Astrocyte (in vitro differentiated cells and primary cell): Measurements from ENCODE around the gene CEP104. TPM values are rescaled to one million over a fixed set of nuclear protein-coding genes. Genes with fewer than 3 reads are reported as not detected.

Experiments used
- DNase-seq: peaks from one replicate; pipeline ENCODE4 v3.0.0-alpha.2; 2010; ENCODE audit warnings: low read depth
- FAIRE-seq: peaks from 2 replicates; lab custom pipeline; 2011; peaks lifted over from hg19 to GRCh38; lab: Jason Lieb, UNC
- H2AFZ ChIP-seq: 2 replicates; pipeline ENCODE4 v1.6.0; 2012; ENCODE audit warnings: low read depth, low read length, inconsistent platforms
- H3K27ac ChIP-seq: 2 replicates; pipeline ENCODE4 v1.5.1; 2011; ENCODE audit warnings: low read depth, low read length, inconsistent platforms
- H3K27me3 ChIP-seq: 2 replicates; pipeline ENCODE4 v1.6.0; 2011; ENCODE audit warnings: low read length, inconsistent platforms; ENCODE audit not compliant: insufficient read depth
- H3K36me3 ChIP-seq: 2 replicates; pipeline ENCODE4 v1.5.1; 2011; ENCODE audit warnings: low read length, inconsistent platforms; ENCODE audit not compliant: insufficient read depth
- H3K4me1 ChIP-seq: 2 replicates; pipeline ENCODE4 v1.5.1; 2011; ENCODE audit warnings: low read length, inconsistent platforms; ENCODE audit not compliant: insufficient read depth
- H3K4me2 ChIP-seq: 2 replicates; pipeline ENCODE4 v1.6.0; 2012; ENCODE audit warnings: low read length, inconsistent platforms
- H3K4me3 ChIP-seq: 2 replicates; pipeline ENCODE4 v1.5.1; 2011; ENCODE audit warnings: low read depth, mild to moderate bottlenecking, low read length, inconsistent platforms; ENCODE audit not compliant: insufficient read depth
- H3K79me2 ChIP-seq: 2 replicates; pipeline ENCODE4 v1.6.0; 2012; ENCODE audit warnings: mild to moderate bottlenecking, low read length, inconsistent platforms; ENCODE audit not compliant: insufficient read depth
- H3K9ac ChIP-seq: 2 replicates; pipeline ENCODE4 v1.6.0; 2012; ENCODE audit warnings: mild to moderate bottlenecking, low read length, inconsistent platforms
- H3K9me3 ChIP-seq: 2 replicates; pipeline ENCODE4 v1.5.1; 2012; ENCODE audit warnings: low read depth, mild to moderate bottlenecking, low read length, inconsistent platforms; ENCODE audit not compliant: insufficient read depth
- H4K20me1 ChIP-seq: 2 replicates; pipeline ENCODE4 v1.6.0; 2012; ENCODE audit warnings: low read length, inconsistent platforms; ENCODE audit not compliant: insufficient read depth
- H3K27ac Mint-ChIP-seq: one replicate; pipeline ENCODE4 v1.8.0; 2021; ENCODE audit warnings: mild to moderate bottlenecking, mixed read lengths; ENCODE audit not compliant: unreplicated experiment
- H3K27me3 Mint-ChIP-seq: one replicate; pipeline ENCODE4 v1.8.0; 2021; ENCODE audit warnings: low read depth, mixed read lengths; ENCODE audit not compliant: unreplicated experiment
- H3K36me3 Mint-ChIP-seq: one replicate; pipeline ENCODE4 v1.8.0; 2021; ENCODE audit warnings: low read depth, mixed read lengths; ENCODE audit not compliant: unreplicated experiment
- H3K4me1 Mint-ChIP-seq: one replicate; pipeline ENCODE4 v1.8.0; 2021; ENCODE audit warnings: low read depth, mixed read lengths; ENCODE audit not compliant: unreplicated experiment
- H3K4me3 Mint-ChIP-seq: one replicate; pipeline ENCODE4 v1.8.0; 2021; ENCODE audit warnings: mild to moderate bottlenecking, moderate library complexity, mixed read lengths; ENCODE audit not compliant: unreplicated experiment
- H3K9me3 Mint-ChIP-seq: one replicate; pipeline ENCODE4 v1.8.0; 2021; ENCODE audit warnings: mild to moderate bottlenecking, mixed read lengths; ENCODE audit not compliant: unreplicated experiment
- EZH2 ChIP-seq: IDR thresholded peaks from 2 replicates; pipeline ENCODE4 v1.6.1; 2012; ENCODE audit warnings: mild to moderate bottlenecking, low read length, inconsistent platforms; ENCODE audit not compliant: insufficient read depth
- total RNA-seq: library from RNA; stranded (reverse); gene quantifications from 2 replicates; pipeline ENCODE4 v1.2.1, GENCODE V29; 2021
- TF ChIP-seq, protein P1 (sequence below): IDR thresholded peaks from 2 replicates; pipeline ENCODE4 v1.5.1; 2011; ENCODE audit warnings: low read depth, mild to moderate bottlenecking, inconsistent platforms, low read length, moderate library complexity; ENCODE audit not compliant: insufficient read depth

The CEP104 gene
- total RNA-seq, 1 donor from 2014 or later = 43.6 TPM

DNA sequence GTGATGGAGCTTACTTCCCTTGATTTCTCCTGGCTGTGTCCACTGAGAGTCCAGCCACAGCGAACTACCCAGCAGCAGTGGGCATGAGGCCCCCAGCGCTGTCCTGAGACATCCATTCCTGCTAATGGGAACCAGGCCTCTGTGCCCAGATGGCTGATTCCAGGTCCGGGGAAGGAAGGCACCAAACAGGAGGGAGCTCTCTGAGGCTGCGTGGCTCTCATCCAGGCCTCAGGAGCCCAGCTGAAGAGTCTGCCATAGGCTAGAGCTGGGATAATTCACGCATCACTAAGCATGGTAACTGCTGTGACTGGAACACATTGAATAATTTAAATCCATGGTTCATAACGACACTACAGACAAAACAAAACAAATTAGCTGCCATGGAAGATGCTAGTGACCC lies 36.0 kb downstream of the CEP104 start:
- Histone ChIP-seq H3K27ac (no peak overlapping the region), H3K4me1 (no peaks in the 10 kb centered on the region), H3K4me3 (no peak overlapping the region), H3K9ac (no peak overlapping the region), H4K20me1 (no peaks in the 10 kb centered on the region), H3K79me2 (no peaks in the 10 kb centered on the region), H3K36me3 (peaks cover 4% of the 10 kb centered on the region), H3K4me2 (no peak overlapping the region), H2AFZ (no peak overlapping the region), H3K27me3 (no peaks in the 10 kb centered on the region), H3K9me3 (no peaks in the 10 kb centered on the region)
- Mint-ChIP-seq H3K27ac (no peak overlapping the region), H3K4me1 (no peaks in the 10 kb centered on the region), H3K4me3 (no peak overlapping the region), H3K9me3 (no peaks in the 10 kb centered on the region), H3K27me3 (no peaks in the 10 kb centered on the region), H3K36me3 (peaks cover 28% of the 10 kb centered on the region)
- TF ChIP-seq, protein P1, sequence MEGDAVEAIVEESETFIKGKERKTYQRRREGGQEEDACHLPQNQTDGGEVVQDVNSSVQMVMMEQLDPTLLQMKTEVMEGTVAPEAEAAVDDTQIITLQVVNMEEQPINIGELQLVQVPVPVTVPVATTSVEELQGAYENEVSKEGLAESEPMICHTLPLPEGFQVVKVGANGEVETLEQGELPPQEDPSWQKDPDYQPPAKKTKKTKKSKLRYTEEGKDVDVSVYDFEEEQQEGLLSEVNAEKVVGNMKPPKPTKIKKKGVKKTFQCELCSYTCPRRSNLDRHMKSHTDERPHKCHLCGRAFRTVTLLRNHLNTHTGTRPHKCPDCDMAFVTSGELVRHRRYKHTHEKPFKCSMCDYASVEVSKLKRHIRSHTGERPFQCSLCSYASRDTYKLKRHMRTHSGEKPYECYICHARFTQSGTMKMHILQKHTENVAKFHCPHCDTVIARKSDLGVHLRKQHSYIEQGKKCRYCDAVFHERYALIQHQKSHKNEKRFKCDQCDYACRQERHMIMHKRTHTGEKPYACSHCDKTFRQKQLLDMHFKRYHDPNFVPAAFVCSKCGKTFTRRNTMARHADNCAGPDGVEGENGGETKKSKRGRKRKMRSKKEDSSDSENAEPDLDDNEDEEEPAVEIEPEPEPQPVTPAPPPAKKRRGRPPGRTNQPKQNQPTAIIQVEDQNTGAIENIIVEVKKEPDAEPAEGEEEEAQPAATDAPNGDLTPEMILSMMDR = no peak
- no peak for TF ChIP-seq EZH2
- no peak for DNase-seq
- FAIRE-seq = no peak

DNA sequence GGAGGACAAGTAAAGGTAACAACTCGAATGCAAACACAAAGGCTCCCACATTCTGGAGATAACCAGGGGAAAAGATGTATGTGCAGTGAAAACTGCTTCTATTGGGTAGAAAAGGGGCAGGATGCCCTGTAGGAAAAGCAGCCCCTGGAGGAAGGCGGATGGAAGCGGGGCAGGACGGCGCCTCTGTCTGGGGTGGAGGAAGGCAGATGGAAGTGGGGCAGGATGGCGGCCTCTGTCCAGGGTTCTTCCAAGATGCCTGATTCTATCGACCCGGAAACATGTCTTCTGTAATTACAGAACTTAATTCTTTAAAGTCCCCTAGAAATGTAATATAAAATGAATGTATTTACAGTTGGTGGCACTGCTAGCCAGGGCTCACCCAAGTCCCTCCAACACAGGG lies 36.7 kb downstream of the CEP104 start:
- FAIRE-seq (no peak), DNase-seq (no peak)
- TF ChIP-seq, protein P1 = no peak
- no peak for TF ChIP-seq EZH2
- Histone ChIP-seq H4K20me1 (no peaks in the 10 kb centered on the region), H3K9ac (no peak overlapping the region), H2AFZ (no peak overlapping the region), H3K79me2 (no peaks in the 10 kb centered on the region), H3K4me1 (no peaks in the 10 kb centered on the region), H3K9me3 (no peaks in the 10 kb centered on the region), H3K27ac (no peak overlapping the region), H3K4me2 (no peak overlapping the region), H3K4me3 (no peak overlapping the region), H3K36me3 (peaks cover 4% of the 10 kb centered on the region), H3K27me3 (no peaks in the 10 kb centered on the region)
- no peaks in the 10 kb centered on the region for H3K27me3 Mint-ChIP-seq
- no peak overlapping the region for H3K4me3 Mint-ChIP-seq
- no peaks in the 10 kb centered on the region for H3K4me1 Mint-ChIP-seq
- H3K9me3 Mint-ChIP-seq = no peaks in the 10 kb centered on the region
- no peak overlapping the region for H3K27ac Mint-ChIP-seq
- peaks cover 30% of the 10 kb centered on the region for H3K36me3 Mint-ChIP-seq

DNA sequence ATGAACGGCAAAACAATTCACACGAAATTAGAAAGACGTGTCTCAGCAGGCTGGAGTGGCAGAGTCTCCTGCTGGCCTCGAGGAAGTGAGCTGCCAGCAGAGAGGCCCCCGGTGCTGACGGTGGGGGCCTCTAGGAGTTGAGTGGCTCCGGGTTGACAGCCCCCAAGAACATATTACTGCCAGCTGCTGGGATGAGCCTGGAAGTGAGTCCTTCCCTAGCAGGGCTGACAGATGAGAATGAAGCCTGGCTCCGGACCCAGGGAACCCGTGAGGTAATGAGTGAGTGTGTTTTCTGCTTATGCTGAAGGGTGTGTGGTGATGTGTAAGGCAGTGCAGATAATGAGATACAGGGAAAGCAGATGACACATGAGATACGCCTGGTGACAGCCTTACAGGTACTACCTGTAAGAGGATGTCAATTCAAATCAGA lies 37.2 kb downstream of the CEP104 start:
- no peaks in the 10 kb centered on the region for H4K20me1 ChIP-seq
- no peak for FAIRE-seq
- H3K4me1 ChIP-seq = no peaks in the 10 kb centered on the region
- H3K4me2 ChIP-seq = no peak overlapping the region
- no peaks in the 10 kb centered on the region for H3K79me2 ChIP-seq
- H3K9me3 Mint-ChIP-seq = no peaks in the 10 kb centered on the region
- peaks cover 30% of the 10 kb centered on the region for H3K36me3 Mint-ChIP-seq
- no peak for DNase-seq
- no peak overlapping the region for H3K4me3 Mint-ChIP-seq
- no peak overlapping the region for H2AFZ ChIP-seq
- peaks cover 4% of the 10 kb centered on the region for H3K36me3 ChIP-seq
- H3K9ac ChIP-seq = no peak overlapping the region
- no peak overlapping the region for H3K27ac Mint-ChIP-seq
- no peak overlapping the region for H3K4me3 ChIP-seq
- no peak overlapping the region for H3K27ac ChIP-seq
- no peak for TF ChIP-seq EZH2
- TF ChIP-seq, protein P1 = no peak
- H3K27me3 ChIP-seq = no peaks in the 10 kb centered on the region
- no peaks in the 10 kb centered on the region for H3K4me1 Mint-ChIP-seq
- no peaks in the 10 kb centered on the region for H3K9me3 ChIP-seq
- H3K27me3 Mint-ChIP-seq = no peaks in the 10 kb centered on the region
